Stimulated activated CD4-positive, alpha-beta T cell treated with anti-CD3 and anti-CD28 coated beads, Interleukin-4, amount 100 ng/mL, for 48 hours (primary cell): ENCODE data around the gene BRIX1.

ENCODE experiments used
- DNase-seq, 2 donors: peaks; one replicate each; pipeline ENCODE4 v3.0.0-alpha.2; 2020; ENCODE audit warnings: low read depth in 2 of 2

The BRIX1 gene, protein sequence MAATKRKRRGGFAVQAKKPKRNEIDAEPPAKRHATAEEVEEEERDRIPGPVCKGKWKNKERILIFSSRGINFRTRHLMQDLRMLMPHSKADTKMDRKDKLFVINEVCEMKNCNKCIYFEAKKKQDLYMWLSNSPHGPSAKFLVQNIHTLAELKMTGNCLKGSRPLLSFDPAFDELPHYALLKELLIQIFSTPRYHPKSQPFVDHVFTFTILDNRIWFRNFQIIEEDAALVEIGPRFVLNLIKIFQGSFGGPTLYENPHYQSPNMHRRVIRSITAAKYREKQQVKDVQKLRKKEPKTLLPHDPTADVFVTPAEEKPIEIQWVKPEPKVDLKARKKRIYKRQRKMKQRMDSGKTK

DNA sequence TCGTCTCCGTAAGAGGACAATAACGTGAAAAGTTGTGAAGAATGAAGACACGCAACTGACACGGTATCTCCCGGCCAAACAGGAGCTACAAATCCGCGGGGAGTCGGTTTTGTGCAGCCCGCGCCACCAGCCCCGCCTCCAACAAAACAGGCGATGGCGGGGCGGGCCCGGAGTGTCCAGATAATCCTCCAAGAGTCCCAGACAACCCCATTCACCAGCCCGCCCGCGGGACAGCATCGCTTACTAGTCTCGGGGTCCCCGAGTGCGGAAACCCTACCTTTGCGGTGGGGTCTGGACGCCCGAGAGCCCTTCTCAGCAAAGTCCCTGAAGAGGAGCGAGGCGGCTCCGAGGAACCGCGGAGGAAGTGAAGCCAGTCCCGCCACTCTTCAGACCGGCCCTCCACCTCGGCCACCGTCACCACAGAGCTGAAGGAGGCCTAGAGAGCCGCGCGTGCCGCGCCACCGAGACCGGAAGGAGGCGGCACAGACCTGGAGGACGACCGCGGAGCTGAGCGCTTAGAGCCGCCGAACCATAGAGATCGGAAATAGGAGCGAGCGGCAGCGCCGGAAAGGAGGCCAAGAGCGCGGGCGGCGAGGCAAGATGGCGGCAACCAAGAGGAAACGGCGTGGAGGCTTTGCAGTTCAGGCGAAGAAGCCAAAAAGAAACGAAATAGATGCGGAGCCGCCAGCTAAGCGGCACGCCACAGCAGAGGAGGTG, at the start of gene BRIX1, which contains the start of gene RAD1:
Gene BRIX1, plus strand, starts transcription at position 573 of the 717 bp plus-strand sequence. Its CDS starts 28 bp downstream, at position 601.
Gene RAD1, minus strand, starts transcription at position 366 of the 717 bp plus-strand sequence. CDS start 612 bp downstream, outside the sequence.
- peak; percentile 89 to 92 for DNase-seq

DNA sequence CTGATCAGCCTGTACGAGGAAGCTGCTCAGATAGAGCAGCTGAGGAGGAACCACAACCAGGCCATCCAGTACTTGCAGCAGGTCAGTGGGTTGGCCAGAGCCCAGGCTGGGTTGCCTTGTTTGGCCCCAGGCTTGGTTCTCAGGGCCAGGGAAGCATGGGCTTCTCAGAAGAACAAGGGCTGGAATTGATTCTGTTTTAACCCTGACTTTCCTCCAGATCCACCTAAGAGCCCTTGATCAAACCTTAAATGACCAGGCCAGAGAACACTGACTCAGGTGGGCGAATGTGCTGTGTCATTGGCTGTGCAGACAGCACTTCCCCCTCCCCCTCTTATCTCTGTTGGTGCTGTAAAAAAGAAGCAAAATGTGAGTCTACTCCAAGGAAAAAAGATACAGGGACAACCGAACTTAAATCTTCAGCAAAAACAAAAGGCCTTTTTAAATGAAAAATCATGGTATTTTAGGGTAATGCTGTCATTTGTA, 48.5 kb upstream of the BRIX1 start:
- DNase-seq: no peak

DNA sequence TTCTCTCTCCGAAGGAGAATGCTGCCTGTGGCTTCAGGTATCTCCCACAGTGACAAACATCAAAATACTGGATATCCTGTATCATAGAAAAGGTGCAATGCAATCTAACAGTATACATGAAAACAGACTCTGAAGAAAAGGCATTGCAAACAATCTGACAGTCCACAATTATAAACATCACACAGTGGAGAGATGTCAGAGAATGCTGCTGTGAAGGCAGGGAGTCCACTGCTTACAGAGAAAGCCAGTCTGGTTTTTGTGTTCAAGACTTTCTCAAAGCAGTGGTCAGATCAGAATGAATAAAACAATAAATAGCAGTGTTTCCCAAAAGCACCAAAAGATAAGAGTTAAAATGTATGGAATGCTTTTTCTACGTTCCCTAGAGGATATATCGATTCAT, 47.9 kb upstream of the BRIX1 start:
- no peak for DNase-seq

DNA sequence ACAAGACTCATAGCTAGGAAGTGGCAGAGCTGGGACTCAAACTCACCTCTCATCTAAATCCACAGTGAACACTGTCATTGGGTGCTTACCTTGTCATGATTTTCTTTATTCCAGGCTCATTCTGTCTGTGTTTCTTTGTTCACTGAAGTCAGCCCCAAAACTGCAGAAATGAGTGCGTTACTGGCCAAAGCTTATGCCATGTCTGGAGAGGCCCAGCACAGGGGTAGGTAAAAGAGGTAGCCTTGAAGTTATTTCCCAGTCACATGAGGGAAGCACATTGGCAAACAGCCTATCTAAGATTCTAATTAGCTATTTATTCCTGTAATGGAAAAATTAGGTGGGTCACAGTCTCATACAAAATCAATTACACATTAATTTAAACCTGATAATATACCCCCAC, 46.7 kb upstream of the BRIX1 start:
- DNase-seq: no peak

DNA sequence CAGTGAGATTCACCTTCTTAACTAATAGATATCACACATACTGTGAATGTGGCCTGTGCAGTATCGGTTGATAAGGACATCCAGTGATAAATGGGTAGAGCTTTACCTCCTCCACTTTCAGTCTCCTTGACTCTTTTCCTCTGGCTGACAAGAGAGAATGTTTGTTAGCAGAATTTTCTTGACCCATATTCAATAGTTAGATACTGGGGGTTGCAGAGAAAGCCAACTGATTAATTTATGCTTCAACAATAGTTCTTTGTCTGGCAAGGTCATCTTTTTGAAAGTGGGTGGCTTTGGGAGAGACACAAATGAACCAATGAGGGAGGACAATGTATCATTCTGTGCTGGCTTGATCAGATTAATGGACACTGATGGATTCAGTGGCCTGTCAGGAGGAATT, 46.3 kb upstream of the BRIX1 start:
- no peak for DNase-seq

DNA sequence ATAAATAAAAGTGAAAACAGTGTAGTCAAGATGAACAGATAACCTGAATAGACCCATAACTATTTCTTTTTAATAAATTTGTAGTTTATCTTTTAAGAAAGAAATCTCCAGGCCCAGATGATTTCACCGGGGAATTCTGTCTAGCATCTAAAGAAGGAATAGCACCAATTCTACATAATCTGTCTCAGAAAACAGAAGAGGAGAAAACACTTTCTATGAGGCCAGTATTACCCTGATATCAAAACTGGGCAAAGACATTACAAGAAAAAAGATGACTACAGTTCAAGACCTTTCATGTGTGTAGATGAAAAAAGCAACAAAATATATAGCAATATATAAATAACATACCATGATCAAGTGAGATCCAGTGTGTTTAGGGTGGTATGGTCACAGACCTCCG, 45.1 kb upstream of the BRIX1 start:
- no peak for DNase-seq

DNA sequence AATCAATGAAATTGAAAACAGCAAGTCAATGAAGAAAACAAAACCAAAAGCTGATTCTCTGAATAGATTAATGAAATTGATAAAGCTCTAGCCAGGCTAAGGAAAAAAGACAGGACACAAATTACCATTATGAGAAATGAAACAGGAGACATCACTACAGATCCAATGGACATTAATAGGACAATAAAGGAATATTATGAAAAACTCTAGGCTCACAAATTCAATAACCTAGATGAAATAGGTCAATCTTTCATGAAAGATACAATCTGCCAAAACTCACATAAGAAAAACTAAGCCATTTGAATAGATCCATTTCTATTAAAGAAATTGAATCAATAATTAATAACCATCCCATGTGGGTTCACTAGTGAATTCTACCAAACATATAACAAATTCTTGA, 39.2 kb upstream of the BRIX1 start:
- DNase-seq: no peak

DNA sequence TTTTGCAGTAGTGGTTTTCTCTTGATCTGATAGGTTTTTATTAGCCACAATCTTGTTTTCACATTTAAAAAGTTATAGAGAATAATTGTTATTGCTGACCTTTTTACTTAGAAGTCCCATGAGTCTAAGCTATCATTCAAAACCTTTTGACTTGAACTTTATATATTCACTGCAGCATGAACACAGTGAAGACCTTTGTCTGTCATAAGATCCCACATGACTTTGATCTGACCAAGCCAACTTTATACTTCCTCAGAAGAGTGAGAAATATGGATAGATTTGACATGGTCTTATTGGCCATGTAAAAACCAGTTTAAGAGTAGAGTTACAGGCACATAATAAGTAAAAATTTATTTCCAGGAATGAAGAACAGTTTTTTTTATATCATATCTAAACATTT, 34.3 kb upstream of the BRIX1 start:
- DNase-seq: no peak

DNA sequence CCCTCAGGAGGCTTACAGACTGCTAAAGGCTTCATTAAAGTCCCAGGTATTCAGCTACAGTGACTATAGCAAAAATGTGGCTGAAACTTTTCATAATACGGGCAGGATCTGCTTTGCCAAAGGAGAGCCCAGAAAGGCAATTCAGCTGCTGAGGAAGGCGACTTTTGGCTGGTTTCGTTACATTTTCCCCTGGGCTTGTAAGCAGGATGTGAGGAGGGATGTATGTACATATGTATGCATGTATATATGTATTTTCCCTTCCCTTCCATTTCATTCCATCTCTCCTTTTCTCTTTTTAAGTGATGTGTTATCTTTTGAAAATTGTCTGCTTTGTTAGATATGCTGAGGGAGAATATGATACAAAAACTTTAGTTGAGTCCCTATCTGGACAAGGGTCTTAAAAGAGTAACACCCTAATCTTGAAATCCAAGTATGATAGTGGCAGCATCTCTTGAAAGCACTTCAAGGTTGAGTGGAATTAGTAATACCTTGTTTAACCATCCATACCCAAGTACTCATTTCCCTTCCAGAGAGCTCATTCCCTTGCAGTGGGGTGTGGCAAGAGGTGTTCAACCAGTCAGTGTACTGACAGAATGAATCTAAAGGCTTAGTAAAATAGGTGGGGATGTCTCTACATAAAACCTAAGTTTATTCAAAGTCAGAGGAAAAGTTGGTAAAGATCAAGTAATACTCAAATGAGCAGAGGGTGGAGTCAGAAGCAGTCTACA, 29.0 kb upstream of the BRIX1 start:
- no peak for DNase-seq

DNA sequence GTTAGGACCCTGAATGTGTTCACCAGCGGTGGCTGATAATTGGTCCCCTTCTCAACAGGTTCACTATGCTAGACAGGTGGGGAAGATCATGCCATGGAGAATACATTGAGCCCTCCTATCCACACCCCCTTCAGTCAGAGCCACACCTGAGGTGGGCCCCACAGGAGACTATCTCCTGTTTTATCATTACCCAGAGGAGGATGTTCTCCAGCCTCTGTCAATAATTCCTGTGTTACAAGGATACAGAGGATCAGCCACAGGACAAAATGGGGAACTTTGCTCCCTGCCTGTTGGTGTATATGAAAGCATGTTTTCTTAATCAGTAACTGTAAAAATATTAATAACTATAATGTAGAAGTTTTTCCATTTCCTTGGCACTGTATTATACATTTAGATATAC, 26.1 kb upstream of the BRIX1 start:
- no peak for DNase-seq

DNA sequence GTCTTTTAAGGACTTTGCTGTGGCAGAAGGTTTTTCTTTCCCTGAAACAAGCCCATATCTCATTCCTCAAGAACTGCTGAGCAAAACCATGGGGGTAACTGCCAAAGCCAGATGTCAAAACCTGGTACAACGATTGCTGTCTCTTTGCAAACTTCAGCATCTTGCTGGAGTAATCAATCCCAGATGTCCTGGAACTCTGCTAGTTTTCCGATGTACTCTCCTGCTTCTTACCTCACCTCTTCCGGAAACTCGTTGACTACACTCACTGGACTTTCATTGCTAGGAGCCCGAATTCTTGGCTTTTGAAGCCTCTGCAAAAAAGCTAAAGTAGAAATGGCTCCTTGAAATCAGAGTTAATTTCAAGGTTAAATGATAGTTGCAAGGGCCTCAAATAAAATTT, 23.5 kb upstream of the BRIX1 start:
- DNase-seq: no peak

DNA sequence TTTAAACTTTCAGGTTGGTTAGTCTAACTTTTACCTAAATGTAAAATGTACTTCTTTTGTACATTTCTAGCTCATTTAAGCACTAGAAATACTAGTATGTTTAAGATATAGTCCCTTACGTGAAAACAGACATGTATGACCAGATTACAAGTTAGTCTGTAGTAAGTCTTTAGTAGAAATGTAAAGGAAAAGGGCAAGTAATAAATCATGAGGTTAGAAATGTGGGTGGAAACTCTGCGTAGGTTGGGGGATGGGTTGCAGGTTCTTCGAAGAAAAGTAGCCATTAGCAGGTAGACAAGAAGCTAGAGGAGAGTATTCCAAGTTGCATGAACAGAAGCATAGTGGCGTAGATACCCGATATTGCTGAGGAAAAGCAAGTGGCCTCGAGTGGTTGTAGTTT, 23.1 kb upstream of the BRIX1 start:
- DNase-seq: no peak

DNA sequence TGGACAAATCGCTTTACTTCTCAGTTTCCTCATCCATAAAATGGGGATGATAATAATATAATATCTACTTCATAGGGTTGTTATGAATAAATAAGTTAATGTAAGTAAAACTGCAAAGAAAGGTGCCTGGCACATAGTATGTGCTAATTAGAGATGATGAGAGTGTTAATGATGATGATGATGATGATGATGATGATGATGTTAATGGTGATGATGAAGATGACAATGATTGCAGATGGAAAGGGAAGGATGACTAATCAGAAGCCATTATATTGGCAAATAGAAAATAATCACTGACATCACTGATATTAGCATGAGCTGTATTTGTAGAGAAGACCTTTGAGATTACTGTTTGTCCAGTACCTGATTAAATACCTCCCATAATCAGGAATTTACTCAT, 20.8 kb upstream of the BRIX1 start:
- no peak for DNase-seq

DNA sequence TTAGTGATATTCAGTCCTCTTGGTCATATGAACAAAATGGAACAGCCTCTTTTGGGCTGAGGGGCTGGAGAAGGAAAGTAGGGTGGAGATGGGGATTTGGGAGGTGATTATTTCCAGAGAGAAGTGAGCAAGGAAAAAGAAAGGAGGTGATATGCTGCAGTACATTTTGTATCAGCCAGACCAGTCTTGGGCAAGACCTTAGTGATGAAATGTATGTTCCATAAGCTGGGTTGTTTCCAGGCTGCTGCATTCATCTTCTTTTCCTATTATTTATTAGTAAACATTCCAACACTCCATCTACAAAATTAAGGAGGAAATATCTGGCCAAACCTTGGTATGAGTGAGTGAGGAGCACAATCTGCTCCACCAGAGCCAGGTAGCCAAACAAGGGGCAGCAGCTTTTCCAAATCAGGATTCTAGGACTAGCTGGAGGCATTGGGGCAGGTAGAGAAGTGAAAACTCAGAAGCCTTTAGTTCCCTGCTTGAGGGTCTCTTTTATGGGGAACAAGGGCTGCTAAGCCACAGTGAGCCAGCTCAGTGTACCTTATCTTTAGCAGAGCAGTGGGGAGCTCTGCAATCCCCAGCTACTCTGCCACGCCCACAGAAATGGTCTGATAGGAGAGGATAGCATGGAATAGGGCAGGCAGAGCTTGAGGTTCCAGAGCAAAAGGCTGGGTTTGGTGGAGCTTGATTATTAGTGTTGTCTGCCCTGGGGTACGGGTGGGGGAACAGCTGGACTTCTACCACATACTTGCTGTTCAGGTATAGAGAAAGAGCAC, 19.7 kb upstream of the BRIX1 start:
- DNase-seq: no peak

DNA sequence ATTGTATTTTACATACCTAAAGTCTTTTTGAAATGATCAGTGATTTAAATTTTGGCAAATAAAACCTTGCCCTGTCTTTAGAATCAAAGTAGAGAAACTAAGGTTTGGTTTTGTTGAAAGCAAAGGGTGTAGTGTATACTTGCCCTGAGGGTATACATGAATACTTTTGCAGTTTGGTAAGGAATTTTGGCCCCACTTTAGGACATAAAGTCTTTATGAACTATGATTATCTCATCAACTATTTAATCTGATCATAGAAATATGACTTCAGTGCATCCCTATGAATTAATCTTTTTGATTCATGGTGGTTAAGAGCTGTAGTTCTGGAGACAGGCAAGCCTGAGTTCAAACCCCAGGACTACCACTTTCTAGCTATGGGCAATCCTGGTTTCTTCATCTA, 17.9 kb upstream of the BRIX1 start:
- DNase-seq: no peak

DNA sequence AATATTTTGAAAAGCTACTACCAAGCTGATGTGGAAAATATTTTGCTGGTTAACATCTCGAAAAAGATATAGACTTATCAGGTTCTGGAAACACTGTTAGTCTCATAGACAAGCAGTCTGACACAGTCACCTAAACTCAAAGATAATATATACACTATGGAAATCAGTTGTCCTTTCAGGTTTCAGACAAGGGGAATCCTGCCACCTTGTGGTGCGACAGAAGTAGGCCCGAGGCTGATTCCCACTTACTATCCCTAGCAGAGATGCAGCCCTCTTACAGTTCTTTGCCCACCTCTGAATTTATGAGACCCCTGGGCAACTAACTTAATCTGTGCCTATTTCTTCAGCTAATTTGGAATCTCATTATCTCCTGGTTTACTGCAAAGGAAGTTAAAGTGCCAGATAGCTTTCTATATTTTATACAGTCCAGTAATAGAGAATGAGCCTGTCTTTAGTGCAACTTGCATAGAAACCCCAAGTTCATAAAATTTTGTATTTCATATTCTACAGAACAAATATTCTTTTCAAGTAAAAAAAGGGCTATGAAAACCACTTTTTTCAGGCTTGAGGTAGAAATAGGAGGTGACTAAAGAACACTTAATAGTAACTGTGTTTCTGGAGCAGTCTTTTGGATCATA, 17.1 kb upstream of the BRIX1 start:
- peak; percentile 35 to 40 for DNase-seq

DNA sequence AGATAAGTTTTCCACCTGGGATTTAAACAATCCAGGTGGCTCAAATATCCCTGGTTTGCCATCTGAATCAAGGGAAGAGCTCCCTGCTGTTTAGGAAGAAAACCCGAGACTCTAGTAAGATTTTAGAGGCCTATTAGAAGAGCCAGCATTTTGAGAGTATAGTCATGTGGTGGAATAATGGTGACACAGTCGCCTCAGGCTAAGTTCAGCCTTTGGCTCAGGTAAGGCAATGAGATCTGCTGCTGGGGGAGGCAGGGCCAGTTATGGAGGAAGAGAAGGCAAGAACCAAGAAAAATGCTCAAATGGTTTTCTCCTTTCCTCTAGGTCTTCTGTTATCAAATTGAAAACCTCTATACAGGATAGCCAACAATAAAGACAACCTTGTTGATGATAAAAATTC, 16.4 kb upstream of the BRIX1 start:
- no peak for DNase-seq

DNA sequence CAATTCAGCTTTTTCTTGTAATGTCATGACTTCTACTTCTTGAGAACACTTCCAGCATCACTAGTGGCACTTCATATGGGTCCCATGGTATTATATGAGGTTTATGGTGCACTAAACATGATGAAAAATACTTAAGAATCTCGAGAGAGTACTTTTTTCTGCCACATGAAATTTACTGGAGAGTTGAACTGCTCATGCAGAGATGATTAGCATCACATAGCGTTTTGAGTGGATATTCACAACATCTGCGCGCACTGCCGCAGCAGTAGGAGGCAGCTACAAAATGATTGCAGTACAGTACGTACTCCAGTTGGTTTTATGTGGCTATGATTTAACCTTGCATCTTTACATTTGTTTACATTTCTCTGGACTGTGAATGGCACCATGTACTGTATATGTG, 14.9 kb upstream of the BRIX1 start:
- no peak for DNase-seq

DNA sequence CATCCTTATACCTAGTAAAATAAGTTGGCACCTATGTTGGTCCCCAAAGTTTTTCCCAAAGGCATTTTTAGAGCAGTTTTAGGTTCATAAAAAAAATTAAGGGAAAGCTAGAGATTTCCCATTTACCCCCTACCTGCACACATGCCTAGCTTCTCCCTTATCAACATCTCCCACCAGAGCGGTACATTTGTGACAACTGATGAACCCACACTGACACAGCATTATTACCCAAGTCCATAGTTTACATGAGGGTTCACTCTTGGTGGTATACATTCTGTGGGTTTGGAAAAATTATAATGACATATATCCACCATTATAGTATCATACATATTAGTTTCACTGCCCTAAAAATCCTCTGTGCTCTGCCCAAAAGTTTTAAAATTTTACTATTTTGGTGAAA, 12.3 kb upstream of the BRIX1 start:
- no peak for DNase-seq

DNA sequence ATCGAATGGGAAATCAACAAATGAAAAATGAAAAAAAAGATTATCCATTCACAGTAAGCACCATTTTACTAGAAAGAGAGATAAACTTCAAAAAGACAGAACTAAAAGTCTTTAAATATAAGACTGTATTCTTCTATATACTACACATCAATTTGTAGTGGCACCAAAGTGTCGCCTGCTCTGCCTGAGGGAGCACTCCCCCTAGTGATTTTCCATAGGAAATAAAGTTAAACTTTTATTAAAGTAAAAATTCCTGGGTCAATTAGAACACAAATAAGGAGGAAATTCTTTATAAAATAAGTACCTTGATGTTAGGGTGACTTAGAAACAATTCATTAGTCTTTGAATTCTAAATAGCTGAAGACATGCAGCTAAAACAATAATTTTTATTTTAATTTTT, 9.9 kb upstream of the BRIX1 start:
- DNase-seq: no peak

DNA sequence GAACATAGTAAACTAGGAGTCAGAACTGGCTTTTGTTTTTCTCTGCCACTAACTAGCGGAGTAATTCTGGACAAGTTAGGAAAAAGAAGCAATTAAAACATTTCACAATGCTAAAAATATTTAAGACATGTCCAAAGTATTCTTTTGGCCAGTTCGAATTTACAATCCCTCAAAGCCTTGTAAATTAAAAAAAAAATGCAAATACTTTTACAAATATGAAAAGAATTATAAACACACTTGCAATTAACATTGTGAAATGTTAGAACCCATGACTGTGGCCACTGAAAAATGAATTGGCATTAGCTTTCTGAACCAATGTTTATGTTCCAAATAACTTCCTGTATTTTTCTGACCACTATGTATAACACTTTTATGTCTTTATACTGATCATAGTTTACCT, 2.4 kb upstream of the BRIX1 start:
- DNase-seq: no peak
